Measurements from ENCODE around the gene SLC44A4.

- no peak for TF ChIP-seq CTCF (IDR thresholded peaks at IDR 0.05)
- no peak for TF ChIP-seq FOSB (CRISPR knock-in tag; IDR thresholded peaks at IDR 0.05)
- TF ChIP-seq EP300 (IDR thresholded peaks at IDR 0.05), result no peak
- no peak for TF ChIP-seq SMC3 (IDR thresholded peaks at IDR 0.05)
- TF ChIP-seq RCOR1 (IDR thresholded peaks at IDR 0.05; ENCODE audit: low read depth, low read length), result no peak
- no peak for TF ChIP-seq E2F6 (IDR thresholded peaks at IDR 0.05; ENCODE audit: borderline replicate concordance, low read depth)
- TF ChIP-seq MAX (IDR thresholded peaks at IDR 0.05), result no peak
- no peak for TF ChIP-seq RNF2 (IDR thresholded peaks at IDR 0.05; ENCODE audit: borderline replicate concordance, low read depth)
- TF ChIP-seq USF2 (IDR thresholded peaks at IDR 0.05), result no peak
- TF ChIP-seq RAD21 (conservative IDR thresholded peaks at IDR 0.05 in 1 of 2, IDR thresholded peaks at IDR 0.05 in 1 of 2), result no peak
- TF ChIP-seq KDM5A (IDR thresholded peaks at IDR 0.05), result no peak
- no peak for TF ChIP-seq MAZ (IDR thresholded peaks at IDR 0.05; ENCODE audit: borderline replicate concordance, low read depth, low read length)
- TF ChIP-seq SREBF2 (IDR thresholded peaks at IDR 0.05), result no peak
- TF ChIP-seq POLR2A (IDR thresholded peaks at IDR 0.05; ENCODE audit: low read length), result no peak
Observed at GRCh38 chr6:31876357-31876756, 2.4 kb downstream of the SLC44A4 start.
